GM23248 (cell line): Measurements from ENCODE around the gene ZMYM1. TPM values are rescaled to one million over a fixed set of nuclear protein-coding genes. Genes with fewer than 3 reads are reported as not detected.
"Not testable (repeated sequence)": the region's sequence is repeated elsewhere in the genome, so short reads cannot be mapped to it uniquely, and the experiment has no call there.

Experiments used
- DNase-seq: peaks from one replicate; pipeline ENCODE4 v3.0.0-alpha.2; 2015
- H2AFZ ChIP-seq: fragments of 200-600 bp; sonication (generic); 2 replicates; pipeline ENCODE4 v1.6.1; 2016; ENCODE audit warnings: antibody characterized with exemption
- H3F3A ChIP-seq: fragments of 200-600 bp; sonication (generic); 2 replicates; pipeline ENCODE4 v1.6.1; 2016; ENCODE audit warnings: mild to moderate bottlenecking, antibody characterized with exemption, mixed run types; ENCODE audit not compliant: insufficient read depth
- H3K27ac ChIP-seq: fragments of 200-600 bp; sonication (generic); 2 replicates; pipeline ENCODE4 v1.5.1; 2016; ENCODE audit warnings: mild to moderate bottlenecking
- H3K27me3 ChIP-seq: fragments of 200-600 bp; sonication (generic); replicated peaks from 2 replicates; pipeline ENCODE4 v1.6.1; 2016; ENCODE audit warnings: mild to moderate bottlenecking; ENCODE audit not compliant: insufficient read depth
- H3K36me3 ChIP-seq: fragments of 200-600 bp; sonication (generic); 2 replicates; pipeline ENCODE4 v1.6.1; 2016; ENCODE audit warnings: low read depth, mild to moderate bottlenecking
- H3K4me1 ChIP-seq: fragments of 200-600 bp; sonication (generic); 2 replicates; pipeline ENCODE4 v1.6.1; 2016; ENCODE audit warnings: mild to moderate bottlenecking; ENCODE audit not compliant: insufficient read depth
- H3K4me2 ChIP-seq: fragments of 200-600 bp; sonication (generic); one replicate; pipeline ENCODE4 v1.6.1; 2016; ENCODE audit warnings: mild to moderate bottlenecking; ENCODE audit not compliant: unreplicated experiment
- H3K4me3 ChIP-seq: fragments of 200-600 bp; sonication (generic); 2 replicates; pipeline ENCODE4 v1.5.1; 2016; ENCODE audit warnings: mild to moderate bottlenecking
- H3K79me2 ChIP-seq: fragments of 200-600 bp; sonication (generic); 2 replicates; pipeline ENCODE4 v1.6.1; 2016; ENCODE audit warnings: mild to moderate bottlenecking; ENCODE audit not compliant: insufficient read depth
- H3K9ac ChIP-seq: fragments of 200-600 bp; sonication (generic); 2 replicates; pipeline ENCODE4 v1.6.1; 2016; ENCODE audit warnings: mild to moderate bottlenecking
- H3K9me2 ChIP-seq: fragments of 200-600 bp; sonication (generic); 2 replicates; pipeline ENCODE4 v1.6.1; 2016; ENCODE audit warnings: mixed run types, mild to moderate bottlenecking, moderate library complexity; ENCODE audit not compliant: insufficient read depth
- H3K9me3 ChIP-seq: fragments of 200-600 bp; sonication (generic); one replicate; pipeline ENCODE4 v1.6.1; 2017; ENCODE audit warnings: low read depth
- H4K20me1 ChIP-seq: fragments of 200-600 bp; sonication (generic); 2 replicates; pipeline ENCODE4 v1.6.0; 2016; ENCODE audit not compliant: insufficient read depth
- EZH2 ChIP-seq: fragments of 200-600 bp; sonication (generic); IDR thresholded peaks from 2 replicates; pipeline ENCODE4 v1.6.1; 2018; ENCODE audit warnings: antibody characterized with exemption, mild to moderate bottlenecking; ENCODE audit not compliant: insufficient read depth, poor library complexity, severe bottlenecking
- EZH2phosphoT487 ChIP-seq: fragments of 200-600 bp; sonication (generic); IDR thresholded peaks from 2 replicates; pipeline ENCODE4 v1.6.1; 2018; ENCODE audit warnings: antibody characterized with exemption, moderate library complexity, mild to moderate bottlenecking, low read depth; ENCODE audit not compliant: insufficient read depth
- WGBS, 2 experiments: methylation state at CpG; one replicate each; pipeline ENCODE4 v1.1.6; 2015 to 2017; ENCODE audit warnings: low lambda C conversion rate in 2 of 2, low coverage in 1 of 2; ENCODE audit errors: missing lambda C conversion rate in 2 of 2; 5-methylcytosine and 5-hydroxymethylcytosine counted together
- in situ Hi-C: fragments of 300-500 bp; cut with MboI; formaldehyde crosslinking; loops from 2 replicates; pipeline ENCODE4 v1.15.0; 2020
- polyA plus RNA-seq: library from polyadenylated mRNA; unstranded; fragments of >200 nt; fragmentation: Nextera tagmentation; extraction: Ambion mirVana; gene quantifications from 2 replicates; pipeline ENCODE4 v1.2.1, GENCODE V29; 2016
- total RNA-seq: library from RNA; depleted of rRNA; stranded (reverse); fragments of >200 nt; shearing (Covaris generic); gene quantifications from 2 replicates; pipeline ENCODE4 v1.2.3, GENCODE V29; 2014

Gene ZMYM1
- total and polyA plus RNA-seq, 2 experiments from 2014 or later, result 9.7 to 13.6 TPM

GRCh38 chr1:35049116-35049515, 30.1 kb upstream of the ZMYM1 start:
- Histone ChIP-seq H3K36me3 (no peaks in the 10 kb centered on the region), H3F3A (peaks cover 19% of the 10 kb centered on the region), H2AFZ (no peak overlapping the region), H3K9me3 (no peaks in the 10 kb centered on the region), H3K27ac (no peak overlapping the region), H3K4me2 (no peak overlapping the region), H3K79me2 (no peaks in the 10 kb centered on the region), H3K27me3 (no peaks in the 10 kb centered on the region), H3K4me3 (no peak overlapping the region), H3K9me2 (no peaks in the 10 kb centered on the region), H4K20me1 (no peaks in the 10 kb centered on the region), H3K4me1 (peaks cover 15% of the 10 kb centered on the region), H3K9ac (no peak overlapping the region)
- 67 to 72% methylated on average over 12 of the region's 12 CpGs for WGBS, 2 experiments
- no peak for TF ChIP-seq EZH2
- no peak for TF ChIP-seq EZH2phosphoT487
- in situ Hi-C loops, result no loop called here
- peak; percentile 15 for DNase-seq

GRCh38 chr1:35053433-35053832, 25.8 kb upstream of the ZMYM1 start:
- no peak overlapping the region for H2AFZ ChIP-seq
- no peak overlapping the region for H3K9ac ChIP-seq
- no peak overlapping the region for H3K4me3 ChIP-seq
- no peaks in the 10 kb centered on the region for H4K20me1 ChIP-seq
- no peak for TF ChIP-seq EZH2phosphoT487
- no peaks in the 10 kb centered on the region for H3K79me2 ChIP-seq
- in situ Hi-C loops, result no loop called here
- no peaks in the 10 kb centered on the region for H3K9me2 ChIP-seq
- no peaks in the 10 kb centered on the region for H3K4me1 ChIP-seq
- DNase-seq, result no peak
- H3F3A ChIP-seq, result no peaks in the 10 kb centered on the region
- no peak overlapping the region for H3K4me2 ChIP-seq
- WGBS, 2 experiments, result 74 to 88% methylated on average over 3 of the region's 3 CpGs
- H3K27ac ChIP-seq, result no peak overlapping the region
- no peaks in the 10 kb centered on the region for H3K27me3 ChIP-seq
- H3K9me3 ChIP-seq, result no peaks in the 10 kb centered on the region
- no peaks in the 10 kb centered on the region for H3K36me3 ChIP-seq

GRCh38 chr1:35054282-35054681, 24.9 kb upstream of the ZMYM1 start:
- H3K27ac ChIP-seq, in situ Hi-C loops, H4K20me1 ChIP-seq, H3K36me3 ChIP-seq, H2AFZ ChIP-seq, H3K9me3 ChIP-seq, H3K4me2 ChIP-seq, DNase-seq, H3K4me1 ChIP-seq, H3K79me2 ChIP-seq, H3K9me2 ChIP-seq, H3K9ac ChIP-seq, H3K4me3 ChIP-seq, H3F3A ChIP-seq, H3K27me3 ChIP-seq: not testable (repeated sequence)
- WGBS, 2 experiments, result 23 to 24% methylated on average over 3 of the region's 3 CpGs

GRCh38 chr1:35058321-35058720, 20.9 kb upstream of the ZMYM1 start:
- H3K9ac ChIP-seq, H3K36me3 ChIP-seq, H3K4me2 ChIP-seq, H3K27me3 ChIP-seq, DNase-seq, H3K4me1 ChIP-seq, H3F3A ChIP-seq, H3K9me2 ChIP-seq, H3K27ac ChIP-seq, H2AFZ ChIP-seq, in situ Hi-C loops, H3K9me3 ChIP-seq, H4K20me1 ChIP-seq, H3K79me2 ChIP-seq, H3K4me3 ChIP-seq: not testable (repeated sequence)
- WGBS, 2 experiments, result 70 to 75% methylated on average over 7 of the region's 7 CpGs

- Histone ChIP-seq H3F3A (0 out of 2 replicates have a peak, but pooled peaks cover 5% of the 10 kb centered on the region), H3K9me2 (no peaks in the 10 kb centered on the region), H3K4me2 (no peak overlapping the region), H3K9me3 (no peaks in the 10 kb centered on the region), H3K27ac (no peak overlapping the region), H3K4me3 (no peak overlapping the region), H4K20me1 (no peaks in the 10 kb centered on the region), H2AFZ (no peak overlapping the region), H3K36me3 (no peaks in the 10 kb centered on the region), H3K4me1 (no peaks in the 10 kb centered on the region), H3K27me3 (no peaks in the 10 kb centered on the region), H3K79me2 (no peaks in the 10 kb centered on the region), H3K9ac (no peak overlapping the region)
- WGBS, 2 experiments, result 76% methylated on average over 2 of the region's 2 CpGs
- no peak for DNase-seq
- no peak for TF ChIP-seq EZH2
- no peak for TF ChIP-seq EZH2phosphoT487
- in situ Hi-C loops, result no loop called here
These were observed 20.2 kb upstream of the ZMYM1 start for GRCh38 chr1:35058988-35059387.
